OCI-LY3 (cell line): ENCODE results near the gene ZBTB45.

ENCODE experiments used
- H2AFZ ChIP-seq: fragments of 200-600, 300-600 bp; shearing (Covaris generic); 2 replicates; pipeline ENCODE4 v1.6.0; 2014; ENCODE audit warnings: antibody characterized with exemption, low read depth, low read length
- H3K27ac ChIP-seq: fragments of 200-600, 300-600 bp; sonication (generic); 2 replicates; pipeline ENCODE4 v1.5.1; 2014; ENCODE audit warnings: mild to moderate bottlenecking, low read length, moderate library complexity, mixed read lengths
- H3K27me3 ChIP-seq: fragments of 200-600, 300-600 bp; sonication (generic); 2 replicates; pipeline ENCODE4 v1.6.1; 2014; ENCODE audit warnings: low read depth, low read length, mixed read lengths
- H3K36me3 ChIP-seq: fragments of 200-600, 300-600 bp; sonication (generic); replicated peaks from 2 replicates; pipeline ENCODE3; 2014; ENCODE audit warnings: low read depth, low read length, mixed read lengths
- H3K4me1 ChIP-seq: fragments of 300-600, 200-600 bp; sonication (generic); 2 replicates; pipeline ENCODE4 v1.6.1; 2014; ENCODE audit warnings: low read length, mixed read lengths
- H3K4me2 ChIP-seq: fragments of 200-600, 300-600 bp; sonication (generic); 2 replicates; pipeline ENCODE4 v1.6.1; 2014; ENCODE audit warnings: low read length, mixed read lengths
- H3K4me3 ChIP-seq: fragments of 300-600, 200-600 bp; sonication (generic); 2 replicates; pipeline ENCODE4 v1.5.1; 2014; ENCODE audit warnings: antibody characterized with exemption, mild to moderate bottlenecking, low read length, moderate library complexity
- H3K79me2 ChIP-seq: fragments of 300-600, 200-600 bp; shearing (Covaris generic); 2 replicates; pipeline ENCODE4 v1.6.1; 2014; ENCODE audit warnings: mild to moderate bottlenecking, low read length, mixed read lengths
- H3K9ac ChIP-seq: fragments of 300-600, 200-600 bp; shearing (Covaris generic); 2 replicates; pipeline ENCODE4 v1.6.0; 2014; ENCODE audit warnings: mild to moderate bottlenecking, low read length, moderate library complexity
- H3K9me3 ChIP-seq: fragments of 200-600, 300-600 bp; shearing (Covaris generic); 2 replicates; pipeline ENCODE4 v1.6.1; 2014; ENCODE audit warnings: low read length, mixed read lengths; ENCODE audit not compliant: insufficient read depth
- H4K20me1 ChIP-seq: fragments of 200-600, 300-600 bp; sonication (generic); 2 replicates; pipeline ENCODE4 v1.6.1; 2016; ENCODE audit warnings: low read length, mixed read lengths; ENCODE audit not compliant: insufficient read depth
- EZH2phosphoT487 ChIP-seq: fragments of 200-600 bp; shearing (Covaris generic); IDR thresholded peaks from 2 replicates; pipeline ENCODE4 v1.6.1; 2018; ENCODE audit warnings: antibody characterized with exemption, mixed run types, low read depth
- TF ChIP-seq, protein P1 (sequence below): fragments of 200-600, 300-600 bp; sonication (generic); IDR thresholded peaks from 2 replicates; pipeline ENCODE4 v1.5.1; 2014; ENCODE audit warnings: antibody characterized with exemption, low read length, low read depth

The ZBTB45 gene

DNA sequence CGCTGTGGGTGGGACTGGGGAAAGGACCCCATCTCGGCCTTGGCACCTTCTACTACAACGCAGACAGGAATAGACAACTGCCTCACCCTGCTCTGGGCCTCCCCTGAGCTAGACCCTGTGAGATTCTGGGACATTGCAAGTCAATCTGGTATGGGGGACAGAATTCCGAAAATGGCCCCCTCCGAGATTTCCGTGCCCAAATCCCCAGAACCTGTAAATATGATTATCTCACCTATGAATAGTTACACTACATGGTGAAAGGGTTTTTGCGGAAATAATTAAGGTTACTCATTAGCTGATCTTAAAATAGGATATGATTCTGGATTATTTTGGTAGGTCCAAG is 618 bp upstream of the ZBTB45 start:
- Histone ChIP-seq H3K36me3 (peaks cover 14% of the 10 kb centered on the region), H3K27ac (peak overlapping the region; percentile 90), H3K9me3 (no peaks in the 10 kb centered on the region), H4K20me1 (no peaks in the 10 kb centered on the region), H3K4me3 (peak overlapping the region; percentile 89), H2AFZ (peak overlapping the region; percentile 28; the same call in 1 of the 2 replicates), H3K79me2 (peaks cover 42% of the 10 kb centered on the region), H3K9ac (peak overlapping the region; percentile 97), H3K4me1 (peaks cover 13% of the 10 kb centered on the region), H3K4me2 (peak overlapping the region; percentile 92), H3K27me3 (no peaks in the 10 kb centered on the region)
- TF ChIP-seq EZH2phosphoT487, result no peak
- TF ChIP-seq, protein P1, sequence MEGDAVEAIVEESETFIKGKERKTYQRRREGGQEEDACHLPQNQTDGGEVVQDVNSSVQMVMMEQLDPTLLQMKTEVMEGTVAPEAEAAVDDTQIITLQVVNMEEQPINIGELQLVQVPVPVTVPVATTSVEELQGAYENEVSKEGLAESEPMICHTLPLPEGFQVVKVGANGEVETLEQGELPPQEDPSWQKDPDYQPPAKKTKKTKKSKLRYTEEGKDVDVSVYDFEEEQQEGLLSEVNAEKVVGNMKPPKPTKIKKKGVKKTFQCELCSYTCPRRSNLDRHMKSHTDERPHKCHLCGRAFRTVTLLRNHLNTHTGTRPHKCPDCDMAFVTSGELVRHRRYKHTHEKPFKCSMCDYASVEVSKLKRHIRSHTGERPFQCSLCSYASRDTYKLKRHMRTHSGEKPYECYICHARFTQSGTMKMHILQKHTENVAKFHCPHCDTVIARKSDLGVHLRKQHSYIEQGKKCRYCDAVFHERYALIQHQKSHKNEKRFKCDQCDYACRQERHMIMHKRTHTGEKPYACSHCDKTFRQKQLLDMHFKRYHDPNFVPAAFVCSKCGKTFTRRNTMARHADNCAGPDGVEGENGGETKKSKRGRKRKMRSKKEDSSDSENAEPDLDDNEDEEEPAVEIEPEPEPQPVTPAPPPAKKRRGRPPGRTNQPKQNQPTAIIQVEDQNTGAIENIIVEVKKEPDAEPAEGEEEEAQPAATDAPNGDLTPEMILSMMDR, result no peak

DNA sequence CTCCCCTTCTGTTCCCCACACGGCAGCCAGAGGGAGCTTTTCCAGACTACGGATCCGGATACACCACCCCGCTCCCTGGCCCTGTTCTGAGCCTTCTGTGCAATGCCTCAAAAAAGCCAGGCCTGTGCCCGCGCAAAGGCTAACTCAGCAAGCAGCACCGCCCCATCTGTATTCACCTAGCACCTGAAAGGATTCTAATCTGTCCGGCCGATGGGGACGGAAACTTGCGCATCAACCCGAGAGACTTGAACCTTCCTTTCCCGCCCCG is 589 bp downstream of the ZBTB45 start:
- no peaks in the 10 kb centered on the region for H3K27me3 ChIP-seq
- TF ChIP-seq, protein P1, result no peak
- no peak for TF ChIP-seq EZH2phosphoT487
- peak overlapping the region; percentile 92 for H3K4me2 ChIP-seq
- no peaks in the 10 kb centered on the region for H3K9me3 ChIP-seq
- H3K4me3 ChIP-seq, result peak overlapping the region; percentile 89
- H3K9ac ChIP-seq, result peak overlapping the region; percentile 97
- peaks cover 51% of the 10 kb centered on the region for H3K79me2 ChIP-seq
- H2AFZ ChIP-seq, result peak overlapping the region; percentile 48; the same call in 1 of the 2 replicates
- H3K27ac ChIP-seq, result peak overlapping the region; percentile 90
- peaks cover 19% of the 10 kb centered on the region for H3K36me3 ChIP-seq
- H3K4me1 ChIP-seq, result peaks cover 17% of the 10 kb centered on the region
- H4K20me1 ChIP-seq, result no peaks in the 10 kb centered on the region

DNA sequence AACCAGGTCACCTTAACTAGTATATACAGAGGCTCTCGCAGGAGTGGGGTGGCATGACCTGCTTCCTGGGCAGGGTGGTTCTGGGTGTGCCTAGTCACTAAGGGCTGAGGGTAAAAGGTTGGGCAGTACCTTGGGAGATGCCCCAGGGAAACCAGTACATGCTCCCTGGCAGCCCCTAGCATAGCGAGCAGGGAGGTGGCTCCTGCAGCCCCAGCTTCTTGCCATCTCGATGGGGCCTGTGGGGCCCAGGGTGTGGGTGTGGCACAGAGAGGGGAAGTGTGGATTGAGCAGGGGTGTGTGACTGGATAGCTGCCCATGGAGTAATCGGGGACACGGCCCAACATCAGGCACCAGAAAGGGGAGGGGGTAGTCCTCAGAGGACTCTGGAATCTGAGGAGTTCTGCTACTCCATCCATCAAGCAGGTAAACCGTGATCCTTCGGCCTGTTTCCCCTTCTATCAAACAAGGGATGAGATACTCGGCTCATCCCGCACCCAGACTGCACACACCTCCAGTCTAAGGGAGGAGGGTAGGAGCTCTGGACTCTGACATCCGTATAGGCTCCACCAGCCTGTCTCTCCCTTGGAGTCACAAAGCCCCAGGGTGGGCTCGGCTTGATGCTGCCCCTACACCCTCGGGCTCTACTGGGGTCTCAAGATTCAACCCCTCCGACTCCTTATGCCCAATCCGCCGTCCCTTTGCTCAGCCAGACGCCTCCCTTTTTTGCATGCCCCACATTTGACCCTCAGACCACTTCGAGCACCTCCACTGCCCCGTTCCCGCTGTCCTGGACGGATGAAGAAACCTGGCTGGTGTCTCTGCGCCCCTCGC is 1.1 kb downstream of the ZBTB45 start:
- no peaks in the 10 kb centered on the region for H4K20me1 ChIP-seq
- peaks cover 51% of the 10 kb centered on the region for H3K79me2 ChIP-seq
- H3K36me3 ChIP-seq, result peaks cover 19% of the 10 kb centered on the region
- TF ChIP-seq, protein P1, result peak; percentile 32; the same call in 1 of the 2 replicates
- no peak for TF ChIP-seq EZH2phosphoT487
- no peak overlapping the region for H2AFZ ChIP-seq
- no peaks in the 10 kb centered on the region for H3K27me3 ChIP-seq
- H3K27ac ChIP-seq, result peak overlapping the region; percentile 90
- peaks cover 20% of the 10 kb centered on the region for H3K4me1 ChIP-seq
- H3K9me3 ChIP-seq, result no peaks in the 10 kb centered on the region
- peak overlapping the region; percentile 89 for H3K4me3 ChIP-seq
- H3K9ac ChIP-seq, result peak overlapping the region; percentile 97
- H3K4me2 ChIP-seq, result peak overlapping the region; percentile 92

DNA sequence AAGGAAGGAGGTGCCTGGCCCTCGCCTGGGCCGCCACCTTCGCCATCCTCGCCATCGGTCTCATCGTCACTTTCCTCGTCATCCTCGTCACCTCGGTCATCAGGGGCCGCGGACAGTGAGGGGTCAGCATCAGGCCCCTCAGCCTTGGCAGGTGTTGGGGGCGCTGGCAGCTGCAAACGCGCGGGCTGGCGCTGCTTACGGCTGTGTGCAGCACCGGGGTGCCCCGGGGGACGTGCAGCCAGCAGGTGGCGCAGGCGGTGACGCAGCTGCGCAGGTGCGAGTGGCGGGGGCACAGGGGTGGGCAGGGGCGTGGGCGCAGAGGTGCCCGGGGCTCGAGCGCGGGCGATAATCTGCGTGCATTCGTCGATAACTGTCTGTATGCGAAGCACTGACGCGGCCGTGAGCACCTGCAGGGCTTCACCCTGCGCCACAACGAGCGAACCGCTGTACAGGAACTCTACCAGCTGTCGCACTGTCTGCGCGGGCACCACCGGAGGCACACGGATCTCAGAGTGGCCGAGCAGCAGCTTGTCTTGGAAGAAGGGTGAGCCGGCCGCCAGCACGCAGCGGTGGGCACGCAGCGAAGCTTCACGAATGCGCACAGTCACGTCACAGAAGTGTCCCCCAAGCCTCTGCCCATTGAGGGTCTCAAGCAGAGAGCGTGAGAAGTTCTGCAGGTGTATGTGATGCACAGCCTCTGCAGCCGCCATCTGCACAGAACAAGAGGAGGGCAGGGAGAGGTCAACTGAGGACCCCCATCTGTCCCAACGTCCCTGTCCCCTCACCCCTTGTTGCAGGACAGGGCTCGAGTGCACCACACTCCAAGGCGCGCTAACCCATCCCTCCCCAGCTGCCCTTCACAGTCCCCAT is 2.4 kb downstream of the ZBTB45 start:
- Histone ChIP-seq H3K27me3 (no peaks in the 10 kb centered on the region), H4K20me1 (no peaks in the 10 kb centered on the region), H3K9me3 (no peaks in the 10 kb centered on the region), H2AFZ (no peak overlapping the region), H3K36me3 (peaks cover 19% of the 10 kb centered on the region), H3K79me2 (peaks cover 51% of the 10 kb centered on the region), H3K27ac (no peak overlapping the region), H3K4me1 (peaks cover 24% of the 10 kb centered on the region), H3K4me2 (no peak overlapping the region), H3K9ac (no peak overlapping the region), H3K4me3 (no peak overlapping the region)
- TF ChIP-seq EZH2phosphoT487, result no peak
- TF ChIP-seq, protein P1, result peak; percentile 41
